Spleen (tissue), 11 donors: ENCODE results near the gene BNIP3. TPM values are rescaled to one million over a fixed set of nuclear protein-coding genes. Genes with fewer than 3 reads are reported as not detected.
A peak's percentile ranks its signal among the peaks of the same experiment; 100 is the strongest.

Experiments used
- DNase-seq: peaks from one replicate; pipeline ENCODE4 v3.0.0-alpha.2; 2020
- H3K27ac ChIP-seq, 8 donors: fragments of 200-600 bp; sonication (generic) in 7 of 8; 1 replicate in 4 of 8; 2 replicates in 4 of 8; pipeline versions ENCODE4 v1.5.0 to v1.8.0; 2016 to 2021; ENCODE audit warnings: inconsistent platforms in 4 of 8, mild to moderate bottlenecking in 4 of 8, moderate library complexity in 1 of 8
- H3K27me3 ChIP-seq, 7 donors: fragments of 200-600 bp; sonication (generic) in 6 of 7; replicated peaks in 1 of 7; 1 replicate in 4 of 7; 2 replicates in 3 of 7; pipeline versions ENCODE4 v1.5.0 to v1.8.0; 2016 to 2021; ENCODE audit warnings: inconsistent platforms in 3 of 7, mild to moderate bottlenecking in 1 of 7
- H3K36me3 ChIP-seq, 6 donors: fragments of 200-600 bp; sonication (generic) in 5 of 6; 1 replicate in 4 of 6; 2 replicates in 2 of 6; pipeline versions ENCODE4 v1.5.0 to v1.8.0; 2016 to 2021; ENCODE audit warnings: inconsistent platforms in 2 of 6
- H3K4me1 ChIP-seq, 6 donors: fragments of 200-600 bp; sonication (generic) in 5 of 6; 1 replicate in 3 of 6; 2 replicates in 3 of 6; pipeline versions ENCODE4 v1.5.0 to v1.8.0; 2016 to 2021; ENCODE audit warnings: inconsistent platforms in 3 of 6
- H3K4me3 ChIP-seq, 8 donors: fragments of 200-600 bp; sonication (generic) in 7 of 8; 1 replicate in 4 of 8; 2 replicates in 4 of 8; pipeline versions ENCODE4 v1.5.0 to v1.8.0; 2016 to 2021; ENCODE audit warnings: inconsistent platforms in 4 of 8, mild to moderate bottlenecking in 4 of 8, moderate library complexity in 2 of 8
- H3K9me3 ChIP-seq, 8 donors: fragments of 200-600 bp; sonication (generic) in 7 of 8; 1 replicate in 4 of 8; 2 replicates in 4 of 8; pipeline versions ENCODE4 v1.5.0 to v1.8.0; 2016 to 2021; ENCODE audit warnings: inconsistent platforms in 4 of 8
- CTCF ChIP-seq, 11 experiments: fragments of 200-600 bp in 7 of 11; fragments of 450-650 bp in 4 of 11; sonication (generic) in 4 of 11; IDR thresholded peaks in 8 of 11; conservative IDR thresholded peaks in 3 of 11; 1 replicate in 7 of 11; 2 replicates in 4 of 11; pipeline versions ENCODE4 v1.4.0 to v1.8.0; 2016 to 2021; ENCODE audit warnings: antibody characterized with exemption in 11 of 11, inconsistent platforms in 4 of 11, mild to moderate bottlenecking in 1 of 11
- POLR2A ChIP-seq, 3 donors: fragments of 450-650 bp; IDR thresholded peaks; one replicate each; pipeline ENCODE4 v1.5.1; 2017; ENCODE audit warnings: antibody characterized with exemption in 3 of 3, mild to moderate bottlenecking in 1 of 3
- POLR2AphosphoS5 ChIP-seq, 3 donors: sonication (generic); formaldehyde crosslinking; IDR thresholded peaks; one replicate each; pipeline ENCODE4 v1.5.1; 2017; ENCODE audit warnings: antibody characterized with exemption in 3 of 3
- WGBS, 5 donors: extraction: QIAGEN DNeasy Blood & Tissue Kit in 3 of 5; methylation state at CpG; one replicate each; pipeline versions ENCODE4 v1.1.5 to v1.1.7; 2013 to 2018; 5-methylcytosine and 5-hydroxymethylcytosine counted together
- intact Hi-C: fragments of 100-400 bp; cut with DNase I; formaldehyde crosslinking; loops from one replicate; pipeline ENCODE4 v1.15.0; 2023; ENCODE audit warnings: low total_unique reads
- polyA plus RNA-seq, 3 donors: library from polyadenylated mRNA; stranded (reverse); fragments of 200-250 nt; gene quantifications; one replicate each; pipeline ENCODE4 v1.2.1, GENCODE V29; 2013
- total RNA-seq, 7 donors: library from RNA; depleted of rRNA in 3 of 7; stranded (reverse); fragments of >200 nt in 3 of 7; fragmentation: NEBNext Ultra II Directional in 4 of 7; extraction: Animal tissue kit (Norgen Biotek cat#: 25700) in 4 of 7; gene quantifications; one replicate each; pipeline versions ENCODE4 v1.1.0 to v1.2.1, GENCODE V29; 2016 to 2021
- donor health status: healthy with polysubstance abuse.
- donor health status: DM: no; HTN: no; CAD: no; lungs with moderate emphysema.
- donor health status: DM: no; HTN: no; CAD: no.
- donor health status: Bipolar disorder and iron deficiency.
- donor health status: healthy.
- donor health status: DM: no; HTN: no; CAD: no.
- donor health status: DM: yes; HTN: yes; CAD: no.

The BNIP3 gene
- total and polyA plus RNA-seq, 10 donors = 4.2 to 42.6 (median 16.6) TPM

- H3K4me3 ChIP-seq = peak overlapping the region in 1 of 8 donors; percentile 19
- no peak for TF ChIP-seq POLR2A (IDR thresholded peaks at IDR 0.05)
- no peak for TF ChIP-seq CTCF (IDR thresholded peaks at IDR 0.05 in 8 of 11, conservative IDR thresholded peaks at IDR 0.05 in 3 of 11)
- TF ChIP-seq POLR2AphosphoS5 (IDR thresholded peaks at IDR 0.05) = peak in 2 of 3 donors; percentile 57 to 61
- no peaks in the 10 kb centered on the region for H3K27me3 ChIP-seq
Measured at GRCh38 chr10:131997366-131998049, 15.8 kb upstream of the BNIP3 start.

GRCh38 chr10:131996466-131997365 lies 15.0 kb upstream of the BNIP3 start:
- DNase-seq = peak; percentile 62
- H3K27ac ChIP-seq = peak overlapping the region in 7 of 8 donors; percentile 13 to 72 (median 56)
- 60 to 78% (median 70%) methylated on average over 15 to 16 of the region's 16 CpGs for WGBS, 5 donors
- no peak for TF ChIP-seq CTCF (IDR thresholded peaks at IDR 0.05 in 8 of 11, conservative IDR thresholded peaks at IDR 0.05 in 3 of 11)
- TF ChIP-seq POLR2A (IDR thresholded peaks at IDR 0.05) = no peak
- TF ChIP-seq POLR2AphosphoS5 (IDR thresholded peaks at IDR 0.05) = no peak
- H3K27me3 ChIP-seq = no peaks in the 10 kb centered on the region
- no peaks in the 10 kb centered on the region for H3K9me3 ChIP-seq
- peaks cover 4 to 26% (median 20%) of the 10 kb centered on the region in 6 donors for H3K4me1 ChIP-seq
- peak overlapping the region in 1 of 8 donors; percentile 19 for H3K4me3 ChIP-seq
- intact Hi-C loops = no loop called here
- no peaks in the 10 kb centered on the region for H3K36me3 ChIP-seq

More at GRCh38 chr10:131997366-131998049, 15.8 kb upstream of the BNIP3 start:
- intact Hi-C loops = no loop called here
- Histone ChIP-seq H3K36me3 (no peaks in the 10 kb centered on the region), H3K9me3 (no peaks in the 10 kb centered on the region), H3K4me1 (peaks cover 4 to 26% (median 20%) of the 10 kb centered on the region in 6 donors), H3K27ac (peak overlapping the region; percentile 13 to 72 (median 55))
- peak; percentile 82 for DNase-seq
- 36 to 74% (median 59%) methylated on average over 13 of the region's 13 CpGs for WGBS, 5 donors

- no peaks in the 10 kb centered on the region for H3K27me3 ChIP-seq
- no peaks in the 10 kb centered on the region for H3K36me3 ChIP-seq
- no peak overlapping the region for H3K27ac ChIP-seq
- peaks cover 4 to 26% (median 20%) of the 10 kb centered on the region in 6 donors for H3K4me1 ChIP-seq
- TF ChIP-seq POLR2A (IDR thresholded peaks at IDR 0.05) = no peak
- TF ChIP-seq POLR2AphosphoS5 (IDR thresholded peaks at IDR 0.05) = no peak
- TF ChIP-seq CTCF (IDR thresholded peaks at IDR 0.05 in 8 of 11, conservative IDR thresholded peaks at IDR 0.05 in 3 of 11) = no peak
- peak; percentile 25 for DNase-seq
- 76 to 89% (median 83%) methylated on average over 3 of the region's 3 CpGs for WGBS, 5 donors
- no peaks in the 10 kb centered on the region for H3K9me3 ChIP-seq
- no peak overlapping the region for H3K4me3 ChIP-seq
- intact Hi-C loops = no loop called here
Measured at GRCh38 chr10:131994435-131994834, 12.7 kb upstream of the BNIP3 start.

DNA sequence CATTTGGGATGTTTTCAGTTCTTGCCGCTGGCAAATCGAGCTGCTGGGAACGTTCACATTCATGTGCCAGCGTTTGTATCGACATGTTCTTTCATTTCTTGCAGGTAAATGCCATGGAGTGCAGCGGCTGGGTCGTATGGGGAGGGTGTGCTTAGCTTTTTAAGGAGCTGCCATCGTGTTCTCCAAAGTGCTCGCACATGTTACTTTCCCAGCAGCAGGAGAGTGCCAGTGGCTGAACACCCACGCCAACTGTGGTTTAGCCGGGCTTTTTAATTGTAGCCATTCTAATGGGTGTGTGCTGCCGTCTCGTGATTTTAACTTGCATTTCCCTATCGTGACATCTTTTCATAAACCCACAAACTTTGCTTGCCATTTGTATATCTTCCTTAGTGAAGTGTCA lies 11.6 kb upstream of the BNIP3 start:
- Histone ChIP-seq H3K4me1 (peaks cover under 1 to 21% (median 16%) of the 10 kb centered on the region in 6 donors), H3K4me3 (no peak overlapping the region), H3K27me3 (no peaks in the 10 kb centered on the region), H3K9me3 (no peaks in the 10 kb centered on the region), H3K36me3 (no peaks in the 10 kb centered on the region), H3K27ac (no peak overlapping the region)
- DNase-seq = peak; percentile 39
- intact Hi-C loops = no loop called here
- 90 to 95% (median 90%) methylated on average over 14 of the region's 14 CpGs for WGBS, 5 donors
- no peak for TF ChIP-seq POLR2AphosphoS5 (IDR thresholded peaks at IDR 0.05)
- no peak for TF ChIP-seq CTCF (IDR thresholded peaks at IDR 0.05 in 8 of 11, conservative IDR thresholded peaks at IDR 0.05 in 3 of 11)
- TF ChIP-seq POLR2A (IDR thresholded peaks at IDR 0.05) = no peak
